ENCODE results near the gene UBQLN1. TPM values are rescaled to one million over a fixed set of nuclear protein-coding genes. Genes with fewer than 3 reads are reported as not detected.

UBQLN1 gene
- total RNA-seq, 1 experiment from 2014 or later: 111 TPM

DNA sequence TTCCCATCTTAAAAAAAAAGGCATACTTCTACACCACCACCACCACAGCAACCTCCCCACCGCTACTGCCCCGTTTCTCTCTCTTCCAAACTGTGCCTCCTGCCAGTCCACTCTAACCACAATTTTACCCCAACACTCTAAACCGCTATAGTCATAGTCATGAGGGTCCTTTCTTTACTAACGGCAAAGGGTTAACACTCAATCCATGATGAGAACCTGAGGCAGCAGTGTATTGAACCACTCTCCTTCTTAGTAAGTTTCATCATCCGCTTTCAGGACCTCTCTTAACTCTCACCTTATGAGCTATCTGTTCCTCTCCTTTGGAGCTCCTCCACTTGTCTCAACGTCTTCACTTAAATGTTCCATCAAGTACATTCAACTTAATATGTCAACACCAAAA, 50.8 kb downstream of the UBQLN1 start:
- Mint-ChIP-seq H3K27me3 (ENCODE audit: low read depth) (no peaks in the 10 kb centered on the region), H3K4me1 (peaks cover 4 to 15% of the 10 kb centered on the region in 2 experiments; a peak in 3 of 4 replicates), H3K4me3 (no peak overlapping the region), H3K36me3 (ENCODE audit: insufficient read depth in 1 of 3, low read depth in 3 of 3) (peaks cover 38 to 63% (median 53%) of the 10 kb centered on the region in 3 experiments), H3K27ac (no peak overlapping the region), H3K9me3 (peaks cover 3% of the 10 kb centered on the region in 2 experiments; a peak in 3 of 5 replicates)
- Histone ChIP-seq H4K8ac (replicated peaks; ENCODE audit: insufficient read length, low read depth, low read length) (no peak overlapping the region), H3K23ac (ENCODE audit: insufficient read length, low read depth, low read length) (no peak overlapping the region), H3K23me2 (ENCODE audit: insufficient read length, low read depth, low read length, poor library complexity, severe bottlenecking) (no peaks in the 10 kb centered on the region), H3K79me1 (ENCODE audit: insufficient read depth, low read depth, low read length, poor library complexity, severe bottlenecking) (no peaks in the 10 kb centered on the region), H3T11ph (ENCODE audit: low read length) (no peak overlapping the region), H3K79me2 (ENCODE audit: insufficient read depth, low read length) (no peaks in the 10 kb centered on the region), H4K91ac (ENCODE audit: insufficient read length, low read depth, low read length) (no peak overlapping the region), H4K20me1 (ENCODE audit: control insufficient read depth, insufficient read depth, insufficient read length) (no peaks in the 10 kb centered on the region), H2AK5ac (ENCODE audit: insufficient read length, low read length) (no peak overlapping the region), H2AFZ (ENCODE audit: low read length) (no peak overlapping the region), H3K18ac (ENCODE audit: insufficient read length, low read depth, low read length) (no peak overlapping the region), H3K27me3 (ENCODE audit: insufficient read depth, low read length) (no peaks in the 10 kb centered on the region), H3K4ac (ENCODE audit: low read depth, low read length) (no peak overlapping the region), H3K9me3 (ENCODE audit: control insufficient read depth, low read depth, low read length) (peaks cover under 1% of the 10 kb centered on the region), H2BK15ac (ENCODE audit: low read depth, low read length) (no peak overlapping the region), H3K14ac (ENCODE audit: insufficient read depth, low read length) (no peak overlapping the region), H3K4me2 (ENCODE audit: insufficient read depth, insufficient read length, low read length) (no peak overlapping the region), H2BK120ac (ENCODE audit: low read depth, low read length, poor library complexity, severe bottlenecking) (no peak overlapping the region), H2BK20ac (ENCODE audit: low read depth, low read length, poor library complexity, severe bottlenecking) (no peak overlapping the region), H3K9ac (ENCODE audit: extremely low read depth, insufficient read length, low read length) (no peak overlapping the region), H3K27ac (ENCODE audit: insufficient read length, low read depth, low read length) (no peak overlapping the region), H3K4me1 (ENCODE audit: insufficient read depth, low read length) (no peaks in the 10 kb centered on the region), H4K5ac (ENCODE audit: insufficient read length, low read depth, low read length) (no peak overlapping the region), H2BK12ac (ENCODE audit: insufficient read length, low read depth, low read length) (no peak overlapping the region), H3K56ac (ENCODE audit: insufficient read length, low read depth, low read length) (no peak overlapping the region), H2BK5ac (ENCODE audit: insufficient read length, low read length) (no peak overlapping the region)
- no peak for DNase-seq
- no CpG with 5 or more reads among the region's 6 CpGs for WGBS (ENCODE audit: extremely low coverage, insufficient read length, low lambda C conversion rate)
- TF ChIP-seq, protein P1, sequence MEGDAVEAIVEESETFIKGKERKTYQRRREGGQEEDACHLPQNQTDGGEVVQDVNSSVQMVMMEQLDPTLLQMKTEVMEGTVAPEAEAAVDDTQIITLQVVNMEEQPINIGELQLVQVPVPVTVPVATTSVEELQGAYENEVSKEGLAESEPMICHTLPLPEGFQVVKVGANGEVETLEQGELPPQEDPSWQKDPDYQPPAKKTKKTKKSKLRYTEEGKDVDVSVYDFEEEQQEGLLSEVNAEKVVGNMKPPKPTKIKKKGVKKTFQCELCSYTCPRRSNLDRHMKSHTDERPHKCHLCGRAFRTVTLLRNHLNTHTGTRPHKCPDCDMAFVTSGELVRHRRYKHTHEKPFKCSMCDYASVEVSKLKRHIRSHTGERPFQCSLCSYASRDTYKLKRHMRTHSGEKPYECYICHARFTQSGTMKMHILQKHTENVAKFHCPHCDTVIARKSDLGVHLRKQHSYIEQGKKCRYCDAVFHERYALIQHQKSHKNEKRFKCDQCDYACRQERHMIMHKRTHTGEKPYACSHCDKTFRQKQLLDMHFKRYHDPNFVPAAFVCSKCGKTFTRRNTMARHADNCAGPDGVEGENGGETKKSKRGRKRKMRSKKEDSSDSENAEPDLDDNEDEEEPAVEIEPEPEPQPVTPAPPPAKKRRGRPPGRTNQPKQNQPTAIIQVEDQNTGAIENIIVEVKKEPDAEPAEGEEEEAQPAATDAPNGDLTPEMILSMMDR (conservative IDR thresholded peaks at IDR 0.05): no peak

Measured in H9 (cell line).